IMR-90 (cell line): Measurements from ENCODE around the gene CNPY2. TPM values are rescaled to one million over a fixed set of nuclear protein-coding genes. Genes with fewer than 3 reads are reported as not detected.
A peak's percentile ranks its signal among the peaks of the same experiment; 100 is the strongest.

Source experiments
- ATAC-seq: fragments of 200-7000 bp; cut with Tn5 transposase; 2 replicates; pipeline ENCODE4 v1.9.1; 2020; ENCODE audit warnings: low read depth, mild to moderate bottlenecking, moderate library complexity
- BruUV-seq: library from RNA; stranded (reverse); fragments of 400-500 nt; replicated peaks from 2 replicates; lab custom pipeline; 2021; lab: Mats Ljungman, UMichigan
- CTCF ChIA-PET: fragments of 300-600 bp; formaldehyde crosslinking; extraction: SDS; loops from one replicate; lab custom pipeline; 2021; ENCODE audit warnings: antibody characterized with exemption; lab: Yijun Ruan, JAX
- POLR2A ChIA-PET: fragments of 300-600 bp; sonication (Branson Sonifier 250); formaldehyde crosslinking; loops from one replicate; lab custom pipeline; 2022; ENCODE audit warnings: antibody characterized with exemption; ENCODE audit not compliant: unreplicated experiment; lab: Charles Lee
- DNase-seq: peaks from one replicate; pipeline ENCODE4 v3.0.0; 2013
- H2AFZ ChIP-seq: replicated peaks from 2 replicates; pipeline ENCODE3; 2013; ENCODE audit warnings: low read length, mild to moderate bottlenecking; ENCODE audit not compliant: poor library complexity
- H2AK5ac ChIP-seq: 2 replicates; pipeline ENCODE4 v1.6.1; 2013; ENCODE audit warnings: low read depth, low read length, inconsistent platforms
- H2AK9ac ChIP-seq: replicated peaks from 2 replicates; pipeline ENCODE3; 2013; ENCODE audit warnings: mild to moderate bottlenecking, low read depth, low read length, moderate library complexity; ENCODE audit not compliant: poor library complexity
- H2BK120ac ChIP-seq: 2 replicates; pipeline ENCODE4 v1.6.1; 2013; ENCODE audit warnings: low read depth, low read length, inconsistent platforms
- H2BK15ac ChIP-seq: 3 replicates; pipeline ENCODE4 v1.6.1; 2013; ENCODE audit warnings: low read depth, low read length, inconsistent platforms
- H2BK20ac ChIP-seq: 2 replicates; pipeline ENCODE4 v1.6.1; 2013; ENCODE audit warnings: low read depth, mild to moderate bottlenecking, inconsistent platforms, low read length, moderate library complexity
- H2BK5ac ChIP-seq: 2 replicates; pipeline ENCODE4 v1.6.1; 2013; ENCODE audit warnings: mild to moderate bottlenecking, low read depth, low read length, inconsistent platforms; ENCODE audit not compliant: poor library complexity, severe bottlenecking
- H3K14ac ChIP-seq: replicated peaks from 2 replicates; pipeline ENCODE4 v1.6.1; 2013; ENCODE audit warnings: low read depth, low read length, inconsistent platforms
- H3K18ac ChIP-seq: 2 replicates; pipeline ENCODE4 v1.6.1; 2013; ENCODE audit warnings: low read depth, low read length, control low read depth
- H3K23ac ChIP-seq: 2 replicates; pipeline ENCODE4 v1.6.1; 2013; ENCODE audit warnings: low read depth, low read length, inconsistent platforms
- H3K27ac ChIP-seq: 2 replicates; pipeline ENCODE4 v1.5.1; 2013; ENCODE audit warnings: mild to moderate bottlenecking, control low read depth, low read length; ENCODE audit not compliant: insufficient read depth
- H3K27me3 ChIP-seq: 2 replicates; pipeline ENCODE4 v1.6.1; 2013; ENCODE audit warnings: low read length; ENCODE audit not compliant: control insufficient read depth, insufficient read depth
- H3K36me3 ChIP-seq: 2 replicates; pipeline ENCODE4 v1.6.1; 2013; ENCODE audit warnings: low read length, mixed read lengths; ENCODE audit not compliant: control insufficient read depth, insufficient read depth
- H3K4ac ChIP-seq: 2 replicates; pipeline ENCODE4 v1.6.1; 2013; ENCODE audit warnings: low read depth, low read length, inconsistent platforms
- H3K4me1 ChIP-seq: 2 replicates; pipeline ENCODE4 v1.6.1; 2013; ENCODE audit warnings: low read length, mixed read lengths; ENCODE audit not compliant: control insufficient read depth, insufficient read depth
- H3K4me2 ChIP-seq: 2 replicates; pipeline ENCODE4 v1.6.1; 2013; ENCODE audit warnings: low read depth, mild to moderate bottlenecking, control low read depth, low read length, moderate library complexity
- H3K4me3 ChIP-seq: 2 replicates; pipeline ENCODE4 v1.5.1; 2013; ENCODE audit warnings: low read depth, mild to moderate bottlenecking, control low read depth, low read length, moderate library complexity; ENCODE audit not compliant: insufficient read depth
- H3K56ac ChIP-seq: 2 replicates; pipeline ENCODE4 v1.6.1; 2013; ENCODE audit warnings: low read length, inconsistent platforms; ENCODE audit not compliant: insufficient read depth; ENCODE audit errors: extremely low read depth
- H3K79me1 ChIP-seq, 2 experiments: 2 replicates each; pipeline ENCODE4 v1.6.1; 2013; ENCODE audit warnings: low read length in 2 of 2, inconsistent platforms in 1 of 2, low read depth in 1 of 2
- H3K9ac ChIP-seq: 2 replicates; pipeline ENCODE4 v1.6.1; 2013; ENCODE audit warnings: low read depth, low read length, control low read depth
- H3K9me1 ChIP-seq: 2 replicates; pipeline ENCODE4 v1.6.1; 2013; ENCODE audit warnings: low read length, inconsistent platforms; ENCODE audit not compliant: insufficient read depth
- H3K9me3 ChIP-seq: 2 replicates; pipeline ENCODE4 v1.6.1; 2013; ENCODE audit warnings: low read length; ENCODE audit not compliant: control insufficient read depth, insufficient read depth
- H4K20me1 ChIP-seq: 2 replicates; pipeline ENCODE4 v1.6.1; 2013; ENCODE audit warnings: low read length, inconsistent platforms; ENCODE audit not compliant: insufficient read depth
- H4K5ac ChIP-seq: 2 replicates; pipeline ENCODE4 v1.6.1; 2013; ENCODE audit warnings: mild to moderate bottlenecking, low read depth, low read length, control low read depth
- H4K8ac ChIP-seq, 2 experiments: 2 replicates each; pipeline ENCODE4 v1.6.1; 2013; ENCODE audit warnings: low read depth in 2 of 2, low read length in 2 of 2, control low read depth in 1 of 2, inconsistent platforms in 1 of 2
- H4K91ac ChIP-seq: 2 replicates; pipeline ENCODE4 v1.6.1; 2013; ENCODE audit warnings: low read depth, low read length, inconsistent platforms; ENCODE audit not compliant: insufficient read depth
- BHLHE40 ChIP-seq: fragments of 150-350 bp; IDR thresholded peaks from 2 replicates; pipeline ENCODE4 v1.6.1; 2016; ENCODE audit warnings: mild to moderate bottlenecking, low read depth, low read length
- CEBPB ChIP-seq: IDR thresholded peaks from 2 replicates; pipeline ENCODE4 v1.6.1; 2012; ENCODE audit warnings: low read depth, low read length, improper control_type of control experiment
- CHD1 ChIP-seq: IDR thresholded peaks from 2 replicates; pipeline ENCODE4 v1.6.1; 2012; ENCODE audit warnings: low read depth, low read length, improper control_type of control experiment
- FOS ChIP-seq: fragments of 150-350 bp; IDR thresholded peaks from 2 replicates; pipeline ENCODE4 v1.6.1; 2016; ENCODE audit warnings: low read depth, low read length
- MAFK ChIP-seq: IDR thresholded peaks from 2 replicates; pipeline ENCODE4 v1.6.1; 2012; ENCODE audit warnings: low read depth, low read length, improper control_type of control experiment
- MAZ ChIP-seq: IDR thresholded peaks from 2 replicates; pipeline ENCODE4 v1.6.1; 2012; ENCODE audit warnings: low read depth, mild to moderate bottlenecking, low read length, improper control_type of control experiment, moderate library complexity, borderline replicate concordance
- MXI1 ChIP-seq: IDR thresholded peaks from 2 replicates; pipeline ENCODE4 v1.6.1; 2012; ENCODE audit warnings: low read depth, mild to moderate bottlenecking, low read length, moderate library complexity, borderline replicate concordance
- NFE2L2 ChIP-seq: fragments of 150-350 bp; IDR thresholded peaks from 2 replicates; pipeline ENCODE4 v1.6.1; 2016; ENCODE audit warnings: low read depth, mild to moderate bottlenecking, low read length
- POLR2A ChIP-seq: IDR thresholded peaks from 2 replicates; pipeline ENCODE4 v1.6.1; 2012; ENCODE audit warnings: mild to moderate bottlenecking, low read depth, low read length
- RCOR1 ChIP-seq: IDR thresholded peaks from 2 replicates; pipeline ENCODE4 v1.6.1; 2012; ENCODE audit warnings: mild to moderate bottlenecking, low read length, improper control_type of control experiment; ENCODE audit not compliant: insufficient replicate concordance
- RFX5 ChIP-seq: IDR thresholded peaks from 2 replicates; pipeline ENCODE4 v1.8.0; 2012; ENCODE audit warnings: low read depth, mild to moderate bottlenecking, low read length, moderate library complexity
- SMC3 ChIP-seq: fragments of 150-350 bp; IDR thresholded peaks from 2 replicates; pipeline ENCODE4 v1.6.1; 2016; ENCODE audit warnings: low read depth, mild to moderate bottlenecking, antibody characterized with exemption, low read length, moderate library complexity
- WGBS, 2 experiments: methylation state at CpG; one replicate each; pipeline versions ENCODE4 v1.1.5 to v1.1.7; 2013; ENCODE audit warnings: missing lambda C conversion rate in 2 of 2; ENCODE audit not compliant: insufficient read length in 1 of 2; ENCODE audit errors: extremely low coverage in 2 of 2; 5-methylcytosine and 5-hydroxymethylcytosine counted together
- dilution Hi-C: fragments of 300-500 bp; cut with HindIII; formaldehyde crosslinking; loops from one replicate; pipeline ENCODE4 v1.14.3; 2018; ENCODE audit warnings: low sequenced_read_pairs; ENCODE audit not compliant: unreplicated experiment
- in situ Hi-C: fragments of 300-500 bp; cut with MboI; formaldehyde crosslinking; loops from 3 replicates; pipeline ENCODE4 v1.14.3; 2019; ENCODE audit warnings: low sequenced_read_pairs, inconsistent platforms, mixed read lengths
- intact Hi-C: fragments of 100-400 bp; cut with micrococcal nuclease; formaldehyde crosslinking; loops from 2 replicates; pipeline ENCODE4 v1.10.0; 2022
- polyA plus RNA-seq, 3 experiments: library from polyadenylated mRNA; depleted of rRNA; stranded (reverse); fragments of >200 nt; gene quantifications; 2 replicates each; pipeline ENCODE4 v1.2.3, GENCODE V29; 2012; ENCODE audit warnings: low replicate concordance in 1 of 3
- total RNA-seq: library from RNA; depleted of rRNA; stranded (reverse); fragments of >200 nt; gene quantifications from 2 replicates; pipeline ENCODE4 v1.2.3, GENCODE V29; 2012
- TF ChIP-seq, protein P1 (sequence below): fragments of 150-350 bp; IDR thresholded peaks from 2 replicates; pipeline ENCODE4 v1.6.1; 2016; ENCODE audit warnings: low read depth, mild to moderate bottlenecking, low read length, moderate library complexity, borderline replicate concordance
- TF ChIP-seq, protein P2 (sequence below): fragments of 150-350 bp; IDR thresholded peaks from 2 replicates; pipeline ENCODE4 v1.6.1; 2017; ENCODE audit warnings: mild to moderate bottlenecking, antibody characterized with exemption, low read length, low read depth

Gene CNPY2
- total and polyA plus RNA-seq, 2 of the 4 experiments (the other 2 are of a cell fraction), result 65.2 to 175 TPM

DNA sequence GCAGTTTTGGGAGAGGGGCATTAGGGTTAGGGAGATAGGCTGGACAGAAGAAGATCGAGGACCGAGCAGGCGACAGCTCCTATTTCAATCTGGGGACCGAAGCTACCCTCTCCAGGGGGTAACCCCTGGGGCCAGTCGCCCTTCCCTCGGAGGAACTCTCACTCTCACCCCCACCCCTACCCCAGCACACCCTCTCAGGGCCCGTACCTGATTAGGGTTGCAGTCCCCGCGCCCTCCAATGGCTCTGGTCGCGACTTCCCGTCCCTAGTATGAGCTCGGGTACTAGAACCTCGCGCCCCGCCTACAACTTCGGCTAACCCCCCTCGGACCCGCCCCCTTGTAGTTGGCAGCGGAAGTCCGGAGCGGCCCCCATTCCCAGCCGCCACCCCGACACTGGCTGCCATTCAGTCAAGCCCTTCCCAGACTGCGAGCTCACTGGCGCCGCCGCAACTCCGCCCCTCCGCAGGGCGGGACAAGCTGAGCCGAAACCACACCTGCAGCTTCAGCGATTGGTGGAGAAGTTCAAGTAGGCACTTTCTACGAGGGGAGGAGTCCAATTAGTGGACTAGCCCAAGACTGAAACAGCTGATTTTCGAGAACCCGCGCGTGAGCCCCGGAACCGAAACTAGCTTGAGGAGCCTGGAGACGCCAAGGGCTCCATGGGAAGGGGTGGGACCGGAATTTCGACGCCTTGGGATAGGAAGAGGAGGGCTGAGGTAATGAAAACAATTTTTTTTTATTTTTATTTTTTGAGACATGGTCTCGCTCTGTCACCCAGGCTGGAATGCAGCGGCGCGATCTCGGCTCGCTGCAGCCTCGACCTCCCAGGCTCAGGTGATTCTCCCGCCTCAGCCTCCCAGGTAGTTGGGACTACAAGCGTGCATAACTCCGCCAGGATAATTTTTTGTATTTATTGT lies 44.3 kb upstream of the CNPY2 start, which contains the start of gene STAT2:
TSS of gene STAT2 (minus strand) at position 257 of the 917 bp plus-strand sequence. CDS start 3,536 bp downstream, outside the sequence.
- peak within 1 kb of the TSS; percentile 42 to 98 for H4K8ac ChIP-seq
- peak within 1 kb of the TSS; percentile 86 for H2AK5ac ChIP-seq
- in situ Hi-C loops, result loop anchor here (10.0 kb wide), 1 partner anchor 105 kb away; the partner anchor contains the start of gene SPRYD4
- H3K4me3 ChIP-seq, result peak within 1 kb of the TSS; percentile 62
- H2AK9ac ChIP-seq, result peak within 1 kb of the TSS; percentile 97
- H3K18ac ChIP-seq, result peak within 1 kb of the TSS; percentile 77
- peaks cover 24% of the 10 kb centered on the region; the same call in 1 of the 2 replicates for H4K20me1 ChIP-seq
- ChIA-PET CTCF (interaction anchor here (0.8 to 1.4 kb wide), 3 partner anchors 17 to 65 kb away, joined by 3 to 4 read pairs (median 4); no protein-coding TSS in a partner anchor), POLR2A (interaction anchor here (0.5 to 1.3 kb wide), 3 partner anchors 44 to 1234 kb away, joined by 3 read pairs; partner anchors contain the start of gene TIMELESS)
- peak within 1 kb of the TSS; percentile 85 for H3K27ac ChIP-seq
- peak within 1 kb of the TSS; percentile 94 for H3K4ac ChIP-seq
- intact Hi-C loops, result loop anchor here (1.0 kb wide), 1 partner anchor 104 kb away; no protein-coding TSS in a partner anchor
- peak within 1 kb of the TSS; percentile 97 for H3K23ac ChIP-seq
- peaks cover 14 to 42% of the 10 kb centered on the region in 2 experiments for H3K79me1 ChIP-seq
- peak within 1 kb of the TSS; percentile 53 for H4K5ac ChIP-seq
- peak within 1 kb of the TSS; percentile 93 for H3K9ac ChIP-seq
- peak within 1 kb of the TSS; percentile 48 for H2BK120ac ChIP-seq
- H3K56ac ChIP-seq, result peak within 1 kb of the TSS; percentile 94
- peak within 1 kb of the TSS; percentile 96 for H3K14ac ChIP-seq
- dilution Hi-C loops, result no loop called here
- peak within 1 kb of the TSS; percentile 62; the same call in 1 of the 3 replicates for H2BK15ac ChIP-seq
- H2BK20ac ChIP-seq, result peak within 1 kb of the TSS; percentile 23; the same call in 1 of the 2 replicates
- peak within 1 kb of the TSS; percentile 80 for H4K91ac ChIP-seq
- peaks cover 15% of the 10 kb centered on the region for H3K36me3 ChIP-seq
- peaks cover 8% of the 10 kb centered on the region; the same call in 1 of the 2 replicates for H3K9me1 ChIP-seq
- H2BK5ac ChIP-seq, result peak within 1 kb of the TSS; percentile 83
- H3K4me2 ChIP-seq, result peak within 1 kb of the TSS; percentile 88
- peak; percentile 97 for ATAC-seq
- H2AFZ ChIP-seq, result peak within 1 kb of the TSS; percentile 92
- peak; percentile 100 for DNase-seq
- BruUV-seq, result no TSS peak
- no peaks in the 10 kb centered on the region for H3K9me3 ChIP-seq
- 0% methylated on average over 19 of the region's 54 CpGs; no CpG with 5 or more reads in 1 of the 2 experiments for WGBS, 2 experiments
- no peaks in the 10 kb centered on the region for H3K4me1 ChIP-seq
- H3K27me3 ChIP-seq, result no peaks in the 10 kb centered on the region
- TF ChIP-seq MAFK (peak; percentile 37; the same call in 1 of the 2 replicates), CEBPB (no peak), RFX5 (no peak), POLR2A (peak; percentile 65; the same call in 1 of the 2 replicates), RCOR1 (no peak), FOS (no peak), MAZ (peak; percentile 92), MXI1 (0 out of 2 replicates have a peak, but pooled peaks have one; percentile 45), NFE2L2 (no peak), BHLHE40 (peak; percentile 86), CHD1 (no peak), SMC3 (no peak)
- TF ChIP-seq, protein P1, sequence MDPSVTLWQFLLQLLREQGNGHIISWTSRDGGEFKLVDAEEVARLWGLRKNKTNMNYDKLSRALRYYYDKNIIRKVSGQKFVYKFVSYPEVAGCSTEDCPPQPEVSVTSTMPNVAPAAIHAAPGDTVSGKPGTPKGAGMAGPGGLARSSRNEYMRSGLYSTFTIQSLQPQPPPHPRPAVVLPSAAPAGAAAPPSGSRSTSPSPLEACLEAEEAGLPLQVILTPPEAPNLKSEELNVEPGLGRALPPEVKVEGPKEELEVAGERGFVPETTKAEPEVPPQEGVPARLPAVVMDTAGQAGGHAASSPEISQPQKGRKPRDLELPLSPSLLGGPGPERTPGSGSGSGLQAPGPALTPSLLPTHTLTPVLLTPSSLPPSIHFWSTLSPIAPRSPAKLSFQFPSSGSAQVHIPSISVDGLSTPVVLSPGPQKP, result no peak
- TF ChIP-seq, protein P2, sequence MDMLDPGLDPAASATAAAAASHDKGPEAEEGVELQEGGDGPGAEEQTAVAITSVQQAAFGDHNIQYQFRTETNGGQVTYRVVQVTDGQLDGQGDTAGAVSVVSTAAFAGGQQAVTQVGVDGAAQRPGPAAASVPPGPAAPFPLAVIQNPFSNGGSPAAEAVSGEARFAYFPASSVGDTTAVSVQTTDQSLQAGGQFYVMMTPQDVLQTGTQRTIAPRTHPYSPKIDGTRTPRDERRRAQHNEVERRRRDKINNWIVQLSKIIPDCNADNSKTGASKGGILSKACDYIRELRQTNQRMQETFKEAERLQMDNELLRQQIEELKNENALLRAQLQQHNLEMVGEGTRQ, result peak; percentile 42; the same call in 1 of the 2 replicates
